H1 (cell line): Measurements from ENCODE around the gene AP5Z1.

ENCODE experiments used
- CTCF ChIP-seq, 3 experiments: IDR thresholded peaks; 1 replicate in 2 of 3; 2 replicates in 1 of 3; pipeline versions ENCODE4 v1.5.1 to v1.6.1; 2011; ENCODE audit warnings: low read length in 3 of 3, mild to moderate bottlenecking in 3 of 3, inconsistent platforms in 2 of 3, low read depth in 1 of 3, moderate library complexity in 1 of 3; ENCODE audit not compliant: insufficient read depth in 1 of 3; ENCODE audit errors: control extremely low read depth in 1 of 3
- MAFK ChIP-seq: IDR thresholded peaks from 2 replicates; pipeline ENCODE4 v1.6.1; 2012; ENCODE audit warnings: low read depth, mild to moderate bottlenecking, improper control_type of control experiment, low read length
- NRF1 ChIP-seq: IDR thresholded peaks from 2 replicates; pipeline ENCODE4 v1.6.1; 2011; ENCODE audit warnings: mild to moderate bottlenecking, low read depth, low read length, improper control_type of control experiment
- SIN3A ChIP-seq, 2 experiments: IDR thresholded peaks in 1 of 2; conservative IDR thresholded peaks in 1 of 2; 2 replicates each; pipeline ENCODE4 v1.6.1; 2011 to 2012; ENCODE audit warnings: low read length in 2 of 2, improper control_type of control experiment in 1 of 2, low read depth in 1 of 2, mild to moderate bottlenecking in 1 of 2

- TF ChIP-seq SIN3A (conservative IDR thresholded peaks at IDR 0.05 in 1 of 2, IDR thresholded peaks at IDR 0.05 in 1 of 2; ENCODE audit: low read depth in 1 of 2, low read length in 2 of 2): no peak
- TF ChIP-seq NRF1: no peak
- TF ChIP-seq CTCF (IDR thresholded peaks at IDR 0.05; ENCODE audit: control extremely low read depth in 1 of 3, insufficient read depth in 1 of 3, low read depth in 1 of 3, low read length in 3 of 3): no peak
- TF ChIP-seq MAFK: no peak
These were observed 12.1 kb downstream of the AP5Z1 start for GRCh38 chr7:4787541-4787940.
